Measurements from ENCODE around the gene LRRC25. TPM values are rescaled to one million over a fixed set of nuclear protein-coding genes. Genes with fewer than 3 reads are reported as not detected.

LRRC25 gene
- polyA plus RNA-seq, 1 donor from 2014 or later = not detected

DNA sequence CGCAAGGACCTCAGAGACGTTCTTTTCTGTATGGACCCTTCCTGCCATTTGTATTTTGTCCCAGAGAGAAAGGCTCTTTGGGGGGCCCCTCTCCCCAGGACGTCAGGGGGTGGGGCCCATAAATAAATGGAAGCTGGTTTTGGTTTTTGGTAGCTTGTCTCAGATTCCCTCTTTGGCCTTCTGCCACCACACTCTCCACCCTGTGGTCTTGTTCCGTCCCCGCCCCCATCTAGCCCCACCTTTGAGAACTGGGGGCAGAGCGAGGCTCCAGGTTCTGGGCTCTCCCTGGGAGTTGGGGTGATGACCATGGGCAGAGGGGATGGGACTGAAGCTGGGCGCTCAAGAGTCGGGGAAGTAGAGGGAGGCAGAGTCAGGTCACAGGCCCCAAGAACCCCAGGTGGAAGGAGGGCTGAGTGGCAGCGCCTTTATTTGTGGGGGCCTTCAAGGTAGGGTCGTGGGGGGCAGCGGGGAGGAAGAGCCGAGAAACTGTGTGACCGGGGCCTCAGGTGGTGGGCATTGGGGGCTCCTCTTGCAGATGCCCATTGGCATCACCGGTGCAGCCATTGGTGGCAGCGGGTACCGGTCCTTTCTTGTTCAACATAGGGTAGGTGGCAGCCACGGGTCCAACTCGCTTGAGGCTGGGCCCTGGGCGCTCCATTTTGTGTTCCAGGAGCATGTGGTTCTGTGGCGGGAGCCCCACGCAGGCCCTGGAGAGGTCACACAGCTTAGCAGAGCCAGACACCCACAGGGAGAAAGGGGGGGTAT lies 37.2 kb upstream of the LRRC25 start:
- peaks cover 3% of the 10 kb centered on the region for H3F3A ChIP-seq (ENCODE audit: insufficient read depth, low read length, poor library complexity, severe bottlenecking)
- no peak overlapping the region for H3K27ac ChIP-seq (ENCODE audit: low read length)
- no peak overlapping the region for H3K9ac ChIP-seq (ENCODE audit: low read length)
- TF ChIP-seq EP300 (conservative IDR thresholded peaks at IDR 0.05; ENCODE audit: poor library complexity, severe bottlenecking) (no peak), EZH2 (IDR thresholded peaks at IDR 0.05; ENCODE audit: borderline replicate concordance, insufficient read depth, low read length, poor library complexity, severe bottlenecking) (no peak), POLR2AphosphoS5 (IDR thresholded peaks at IDR 0.05) (no peak), SMC3 (conservative IDR thresholded peaks at IDR 0.05; ENCODE audit: poor library complexity) (no peak), TAF1 (IDR thresholded peaks at IDR 0.05; ENCODE audit: low read depth) (no peak), RAD21 (conservative IDR thresholded peaks at IDR 0.05) (no peak), MXI1 (conservative IDR thresholded peaks at IDR 0.05; ENCODE audit: poor library complexity, severe bottlenecking) (no peak)
- TF ChIP-seq, protein P1, sequence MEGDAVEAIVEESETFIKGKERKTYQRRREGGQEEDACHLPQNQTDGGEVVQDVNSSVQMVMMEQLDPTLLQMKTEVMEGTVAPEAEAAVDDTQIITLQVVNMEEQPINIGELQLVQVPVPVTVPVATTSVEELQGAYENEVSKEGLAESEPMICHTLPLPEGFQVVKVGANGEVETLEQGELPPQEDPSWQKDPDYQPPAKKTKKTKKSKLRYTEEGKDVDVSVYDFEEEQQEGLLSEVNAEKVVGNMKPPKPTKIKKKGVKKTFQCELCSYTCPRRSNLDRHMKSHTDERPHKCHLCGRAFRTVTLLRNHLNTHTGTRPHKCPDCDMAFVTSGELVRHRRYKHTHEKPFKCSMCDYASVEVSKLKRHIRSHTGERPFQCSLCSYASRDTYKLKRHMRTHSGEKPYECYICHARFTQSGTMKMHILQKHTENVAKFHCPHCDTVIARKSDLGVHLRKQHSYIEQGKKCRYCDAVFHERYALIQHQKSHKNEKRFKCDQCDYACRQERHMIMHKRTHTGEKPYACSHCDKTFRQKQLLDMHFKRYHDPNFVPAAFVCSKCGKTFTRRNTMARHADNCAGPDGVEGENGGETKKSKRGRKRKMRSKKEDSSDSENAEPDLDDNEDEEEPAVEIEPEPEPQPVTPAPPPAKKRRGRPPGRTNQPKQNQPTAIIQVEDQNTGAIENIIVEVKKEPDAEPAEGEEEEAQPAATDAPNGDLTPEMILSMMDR (IDR thresholded peaks at IDR 0.05; ENCODE audit: poor library complexity, severe bottlenecking) = no peak
- TF ChIP-seq, protein P2, sequence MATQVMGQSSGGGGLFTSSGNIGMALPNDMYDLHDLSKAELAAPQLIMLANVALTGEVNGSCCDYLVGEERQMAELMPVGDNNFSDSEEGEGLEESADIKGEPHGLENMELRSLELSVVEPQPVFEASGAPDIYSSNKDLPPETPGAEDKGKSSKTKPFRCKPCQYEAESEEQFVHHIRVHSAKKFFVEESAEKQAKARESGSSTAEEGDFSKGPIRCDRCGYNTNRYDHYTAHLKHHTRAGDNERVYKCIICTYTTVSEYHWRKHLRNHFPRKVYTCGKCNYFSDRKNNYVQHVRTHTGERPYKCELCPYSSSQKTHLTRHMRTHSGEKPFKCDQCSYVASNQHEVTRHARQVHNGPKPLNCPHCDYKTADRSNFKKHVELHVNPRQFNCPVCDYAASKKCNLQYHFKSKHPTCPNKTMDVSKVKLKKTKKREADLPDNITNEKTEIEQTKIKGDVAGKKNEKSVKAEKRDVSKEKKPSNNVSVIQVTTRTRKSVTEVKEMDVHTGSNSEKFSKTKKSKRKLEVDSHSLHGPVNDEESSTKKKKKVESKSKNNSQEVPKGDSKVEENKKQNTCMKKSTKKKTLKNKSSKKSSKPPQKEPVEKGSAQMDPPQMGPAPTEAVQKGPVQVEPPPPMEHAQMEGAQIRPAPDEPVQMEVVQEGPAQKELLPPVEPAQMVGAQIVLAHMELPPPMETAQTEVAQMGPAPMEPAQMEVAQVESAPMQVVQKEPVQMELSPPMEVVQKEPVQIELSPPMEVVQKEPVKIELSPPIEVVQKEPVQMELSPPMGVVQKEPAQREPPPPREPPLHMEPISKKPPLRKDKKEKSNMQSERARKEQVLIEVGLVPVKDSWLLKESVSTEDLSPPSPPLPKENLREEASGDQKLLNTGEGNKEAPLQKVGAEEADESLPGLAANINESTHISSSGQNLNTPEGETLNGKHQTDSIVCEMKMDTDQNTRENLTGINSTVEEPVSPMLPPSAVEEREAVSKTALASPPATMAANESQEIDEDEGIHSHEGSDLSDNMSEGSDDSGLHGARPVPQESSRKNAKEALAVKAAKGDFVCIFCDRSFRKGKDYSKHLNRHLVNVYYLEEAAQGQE (IDR thresholded peaks at IDR 0.05; ENCODE audit: borderline replicate concordance) = no peak
- no peak overlapping the region for H2AFZ ChIP-seq (ENCODE audit: low read depth, low read length)
- H3K79me2 ChIP-seq (replicated peaks; ENCODE audit: insufficient read depth, low read length) = no peaks in the 10 kb centered on the region
- H4K20me1 ChIP-seq (ENCODE audit: insufficient read depth) = no peaks in the 10 kb centered on the region
- no peaks in the 10 kb centered on the region for H3K36me3 ChIP-seq (ENCODE audit: insufficient read depth, low read length)
- H3K4me2 ChIP-seq (ENCODE audit: low read length) = no peak overlapping the region
- no peaks in the 10 kb centered on the region for H3K9me2 ChIP-seq (ENCODE audit: insufficient read depth, low read length)
- H3K4me3 ChIP-seq (ENCODE audit: low read length) = no peak overlapping the region
- no peaks in the 10 kb centered on the region for H3K27me3 ChIP-seq (ENCODE audit: insufficient read depth, low read depth, low read length)
- H3K9me3 ChIP-seq (ENCODE audit: low read length) = no peaks in the 10 kb centered on the region

DNA sequence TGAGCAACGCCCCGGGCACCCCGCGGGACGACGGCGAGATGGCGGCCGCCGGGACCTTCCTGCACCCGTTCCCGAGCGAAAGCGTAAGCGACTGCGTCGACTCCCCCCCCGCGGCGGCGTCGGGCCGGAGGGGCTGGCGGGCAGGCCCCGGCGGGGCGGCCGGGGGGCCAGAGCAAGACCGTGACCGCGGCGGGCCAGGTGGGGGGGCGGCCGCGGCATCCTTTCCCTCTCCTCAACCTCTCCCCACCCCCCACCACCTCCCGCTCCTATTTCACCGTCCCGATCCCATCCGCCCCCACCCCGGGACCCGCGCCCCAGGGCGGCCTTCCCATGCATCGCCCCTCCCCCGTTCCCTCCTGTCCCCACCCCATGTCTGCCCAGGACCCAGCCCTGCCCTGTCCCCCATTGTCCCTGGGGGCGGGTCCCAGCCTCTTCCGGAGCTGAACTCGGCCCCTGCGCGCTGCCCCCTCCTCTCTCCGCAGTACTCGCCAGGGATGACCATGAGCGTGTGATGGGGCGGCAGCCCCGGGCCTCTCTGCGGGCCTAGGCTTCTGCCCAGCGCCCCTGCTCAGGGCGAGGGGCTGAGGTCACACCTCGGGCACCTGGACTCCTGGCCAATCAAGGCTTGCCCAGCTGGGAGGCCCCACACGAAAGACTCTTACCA lies 36.4 kb upstream of the LRRC25 start:
- Histone ChIP-seq H3K4me2 (ENCODE audit: low read length) (no peak overlapping the region), H3K27me3 (ENCODE audit: insufficient read depth, low read depth, low read length) (no peaks in the 10 kb centered on the region), H3K9me2 (ENCODE audit: insufficient read depth, low read length) (no peaks in the 10 kb centered on the region), H2AFZ (ENCODE audit: low read depth, low read length) (no peak overlapping the region), H3K9ac (ENCODE audit: low read length) (peak overlapping the region; percentile 16), H3K36me3 (ENCODE audit: insufficient read depth, low read length) (no peaks in the 10 kb centered on the region), H3K27ac (ENCODE audit: low read length) (no peak overlapping the region), H3K4me3 (ENCODE audit: low read length) (no peak overlapping the region), H4K20me1 (ENCODE audit: insufficient read depth) (no peaks in the 10 kb centered on the region), H3K79me2 (replicated peaks; ENCODE audit: insufficient read depth, low read length) (no peaks in the 10 kb centered on the region), H3F3A (ENCODE audit: insufficient read depth, low read length, poor library complexity, severe bottlenecking) (peaks cover 3% of the 10 kb centered on the region), H3K9me3 (ENCODE audit: low read length) (no peaks in the 10 kb centered on the region)
- TF ChIP-seq, protein P2 (IDR thresholded peaks at IDR 0.05; ENCODE audit: borderline replicate concordance) = no peak
- TF ChIP-seq TAF1 (IDR thresholded peaks at IDR 0.05; ENCODE audit: low read depth) = no peak
- TF ChIP-seq SMC3 (conservative IDR thresholded peaks at IDR 0.05; ENCODE audit: poor library complexity) = no peak
- TF ChIP-seq MXI1 (conservative IDR thresholded peaks at IDR 0.05; ENCODE audit: poor library complexity, severe bottlenecking) = no peak
- no peak for TF ChIP-seq RAD21 (conservative IDR thresholded peaks at IDR 0.05)
- no peak for TF ChIP-seq POLR2AphosphoS5 (IDR thresholded peaks at IDR 0.05)
- TF ChIP-seq, protein P1 (IDR thresholded peaks at IDR 0.05; ENCODE audit: poor library complexity, severe bottlenecking) = no peak

Measured in neural cell (in vitro differentiated cells).